ENCODE measurements around the gene BCL2L11.

Gene BCL2L11

GRCh38 chr2:111169268-111169667 lies 48.6 kb downstream of the BCL2L11 start:
- no peak for DNase-seq

- DNase-seq: no peak
Measured at GRCh38 chr2:111169924-111170323, 49.2 kb downstream of the BCL2L11 start.

GRCh38 chr2:111171337-111171930 lies 50.7 kb downstream of the BCL2L11 start:
- DNase-seq: no peak

- no peak for DNase-seq
Measured at GRCh38 chr2:111172666-111173065, 52.0 kb downstream of the BCL2L11 start.

- DNase-seq: no peak
Measured at GRCh38 chr2:111173338-111173737, 52.6 kb downstream of the BCL2L11 start.

- DNase-seq: no peak
Measured at GRCh38 chr2:111173856-111174255, 53.1 kb downstream of the BCL2L11 start.

GRCh38 chr2:111175615-111176014 lies 54.9 kb downstream of the BCL2L11 start:
- no peak for DNase-seq

- DNase-seq: no peak
Measured at GRCh38 chr2:111176388-111176787, 55.7 kb downstream of the BCL2L11 start.

- no peak for DNase-seq
Measured at GRCh38 chr2:111176867-111177266, 56.2 kb downstream of the BCL2L11 start.

GRCh38 chr2:111178296-111178695 lies 57.6 kb downstream of the BCL2L11 start:
- no peak for DNase-seq

- no peak for DNase-seq
Measured at GRCh38 chr2:111178730-111179405, 58.2 kb downstream of the BCL2L11 start.

- no peak for DNase-seq
Measured at GRCh38 chr2:111182121-111182520, 61.4 kb downstream of the BCL2L11 start.

GRCh38 chr2:111182740-111183139 lies 62.0 kb downstream of the BCL2L11 start:
- DNase-seq: no peak

- no peak for DNase-seq
Measured at GRCh38 chr2:111184725-111185310, 64.1 kb downstream of the BCL2L11 start.

GRCh38 chr2:111185361-111186022 lies 64.8 kb downstream of the BCL2L11 start:
- DNase-seq: no peak

- DNase-seq: no peak
Measured at GRCh38 chr2:111186121-111186715, 65.5 kb downstream of the BCL2L11 start.

- no peak for DNase-seq
Measured at GRCh38 chr2:111186933-111187332, 66.2 kb downstream of the BCL2L11 start.

- no peak for DNase-seq
Measured at GRCh38 chr2:111188681-111189080, 68.0 kb downstream of the BCL2L11 start.

- no peak for DNase-seq
Measured at GRCh38 chr2:111189106-111189505, 68.4 kb downstream of the BCL2L11 start.

GRCh38 chr2:111190816-111191540 lies 70.3 kb downstream of the BCL2L11 start:
- no peak for DNase-seq

GRCh38 chr2:111191877-111192276 lies 71.2 kb downstream of the BCL2L11 start:
- no peak for DNase-seq

- no peak for DNase-seq
Measured at GRCh38 chr2:111192776-111193368, 72.2 kb downstream of the BCL2L11 start.

All from T-helper 2 cell (primary cell).